ENCODE data around the gene CLPTM1.
A peak's percentile ranks its signal among the peaks of the same experiment; 100 is the strongest.

The CLPTM1 gene

GRCh38 chr19:45016388-45017314 lies 61.5 kb downstream of the CLPTM1 start:
- DNase-seq: peak; percentile 64 to 82

GRCh38 chr19:45019187-45019586 lies 64.0 kb downstream of the CLPTM1 start:
- DNase-seq: no peak

GRCh38 chr19:45020071-45020470 lies 64.9 kb downstream of the CLPTM1 start:
- DNase-seq: no peak

GRCh38 chr19:45021971-45022370 lies 66.8 kb downstream of the CLPTM1 start:
- no peak for DNase-seq

- no peak for DNase-seq
Observed at GRCh38 chr19:45023048-45023447, 67.9 kb downstream of the CLPTM1 start.

- DNase-seq: no peak
Observed at GRCh38 chr19:45025264-45025663, 70.1 kb downstream of the CLPTM1 start.

GRCh38 chr19:45027371-45027770 lies 72.2 kb downstream of the CLPTM1 start:
- DNase-seq: no peak

GRCh38 chr19:45030825-45031224 lies 75.6 kb downstream of the CLPTM1 start:
- DNase-seq: no peak

- DNase-seq: no peak
Observed at GRCh38 chr19:45032421-45032820, 77.2 kb downstream of the CLPTM1 start.

- no peak for DNase-seq
Observed at GRCh38 chr19:45035755-45036154, 80.6 kb downstream of the CLPTM1 start.

- DNase-seq: no peak
Observed at GRCh38 chr19:45037393-45038169, 82.4 kb downstream of the CLPTM1 start.

GRCh38 chr19:45038931-45039893 lies 84.0 kb downstream of the CLPTM1 start, which contains the start of gene CLASRP:
CLASRP (plus strand) TSS chr19:45039045; CDS start chr19:45040213, 1,168 bp downstream.
- DNase-seq: peak; percentile 89 to 91

- DNase-seq: peak; percentile 55 to 69
Observed at GRCh38 chr19:45040059-45040771, 85.0 kb downstream of the CLPTM1 start.

- DNase-seq: no peak
Observed at GRCh38 chr19:45041125-45041524, 85.9 kb downstream of the CLPTM1 start.

Measured in Kasumi-1 (cell line).